ENCODE results near the gene NAV3. TPM values are rescaled to one million over a fixed set of nuclear protein-coding genes. Genes with fewer than 3 reads are reported as not detected.

The NAV3 gene
- total RNA-seq, 6 experiments from 2014 or later: 0.22 to 3.2 (median 1.2) TPM

DNA sequence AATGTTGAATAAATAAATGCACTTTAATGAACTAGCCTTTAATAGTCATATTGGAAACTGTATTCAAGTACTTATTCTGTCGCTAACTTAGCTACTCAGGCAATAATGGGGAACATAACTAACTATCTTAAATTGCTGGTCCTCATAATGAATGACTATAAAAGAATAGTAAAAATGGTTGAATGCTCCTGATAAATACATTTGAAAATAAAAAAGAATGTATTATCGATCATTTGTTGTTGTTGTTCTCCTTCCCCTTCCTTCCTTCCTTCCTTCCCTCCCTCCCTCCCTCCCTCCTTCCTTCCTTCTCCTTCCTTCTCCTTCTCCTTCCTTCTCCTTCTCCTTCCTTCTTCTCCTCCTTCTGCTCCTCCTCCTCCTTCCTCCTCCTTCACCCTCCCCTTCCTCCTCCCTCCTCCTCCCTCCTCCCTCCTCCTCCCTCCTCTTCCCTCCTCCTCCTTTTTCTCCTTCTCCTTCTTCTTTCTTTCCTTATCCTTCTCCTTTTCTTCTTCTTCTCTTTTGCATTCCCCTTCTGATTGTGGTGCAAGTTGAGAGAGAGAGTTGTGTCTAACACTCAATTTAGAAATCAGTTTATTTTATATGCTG, 133.0 kb downstream of the NAV3 start:
- Histone ChIP-seq H3K4me3 (no peak overlapping the region), H3K4me1 (no peaks in the 10 kb centered on the region), H3K27me3 (no peaks in the 10 kb centered on the region), H3K9me3 (no peaks in the 10 kb centered on the region), H3K27ac (no peak overlapping the region), H3K36me3 (no peaks in the 10 kb centered on the region)
- WGBS (ENCODE audit: insufficient coverage, low coverage, low lambda C conversion rate, missing lambda C conversion rate): 48% methylated on average over 2 of the region's 2 CpGs
- ATAC-seq (no peak), DNase-seq (no peak)
- TF ChIP-seq POLR2A (IDR thresholded peaks at IDR 0.05): no peak
- TF ChIP-seq, protein P1, sequence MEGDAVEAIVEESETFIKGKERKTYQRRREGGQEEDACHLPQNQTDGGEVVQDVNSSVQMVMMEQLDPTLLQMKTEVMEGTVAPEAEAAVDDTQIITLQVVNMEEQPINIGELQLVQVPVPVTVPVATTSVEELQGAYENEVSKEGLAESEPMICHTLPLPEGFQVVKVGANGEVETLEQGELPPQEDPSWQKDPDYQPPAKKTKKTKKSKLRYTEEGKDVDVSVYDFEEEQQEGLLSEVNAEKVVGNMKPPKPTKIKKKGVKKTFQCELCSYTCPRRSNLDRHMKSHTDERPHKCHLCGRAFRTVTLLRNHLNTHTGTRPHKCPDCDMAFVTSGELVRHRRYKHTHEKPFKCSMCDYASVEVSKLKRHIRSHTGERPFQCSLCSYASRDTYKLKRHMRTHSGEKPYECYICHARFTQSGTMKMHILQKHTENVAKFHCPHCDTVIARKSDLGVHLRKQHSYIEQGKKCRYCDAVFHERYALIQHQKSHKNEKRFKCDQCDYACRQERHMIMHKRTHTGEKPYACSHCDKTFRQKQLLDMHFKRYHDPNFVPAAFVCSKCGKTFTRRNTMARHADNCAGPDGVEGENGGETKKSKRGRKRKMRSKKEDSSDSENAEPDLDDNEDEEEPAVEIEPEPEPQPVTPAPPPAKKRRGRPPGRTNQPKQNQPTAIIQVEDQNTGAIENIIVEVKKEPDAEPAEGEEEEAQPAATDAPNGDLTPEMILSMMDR (IDR thresholded peaks at IDR 0.05): no peak
- intact Hi-C loops (cut with DNase I): no loop called here

- no peaks in the 10 kb centered on the region for H3K27me3 ChIP-seq
- intact Hi-C loops (cut with DNase I): no loop called here
- H3K4me1 ChIP-seq: no peaks in the 10 kb centered on the region
- no peaks in the 10 kb centered on the region for H3K9me3 ChIP-seq
- H3K4me3 ChIP-seq: no peak overlapping the region
- ATAC-seq (no peak), DNase-seq (no peak)
- no peaks in the 10 kb centered on the region for H3K36me3 ChIP-seq
- WGBS (ENCODE audit: insufficient coverage, low coverage, low lambda C conversion rate, missing lambda C conversion rate): 35% methylated on average over 3 of the region's 3 CpGs
- TF ChIP-seq, protein P1 (IDR thresholded peaks at IDR 0.05): no peak
- no peak for TF ChIP-seq POLR2A (IDR thresholded peaks at IDR 0.05)
- no peak overlapping the region for H3K27ac ChIP-seq
Measured at GRCh38 chr12:77965790-77966189, 135.1 kb downstream of the NAV3 start.

- no peak for DNase-seq
- no peaks in the 10 kb centered on the region for H3K9me3 ChIP-seq
- no peaks in the 10 kb centered on the region for H3K36me3 ChIP-seq
- H3K27ac ChIP-seq: no peak overlapping the region
- TF ChIP-seq, protein P1 (IDR thresholded peaks at IDR 0.05): no peak
- no peak for TF ChIP-seq POLR2A (IDR thresholded peaks at IDR 0.05)
- no peaks in the 10 kb centered on the region for H3K4me1 ChIP-seq
- no peak overlapping the region for H3K4me3 ChIP-seq
- intact Hi-C loops (cut with DNase I): no loop called here
- WGBS (ENCODE audit: insufficient coverage, low coverage, low lambda C conversion rate, missing lambda C conversion rate): 29% methylated on average over 2 of the region's 2 CpGs
- ATAC-seq: no peak
- no peaks in the 10 kb centered on the region for H3K27me3 ChIP-seq
Measured at GRCh38 chr12:77968021-77968420, 137.3 kb downstream of the NAV3 start.

GRCh38 chr12:77968571-77968970, 137.9 kb downstream of the NAV3 start:
- no peak for ATAC-seq
- H3K4me3 ChIP-seq: no peak overlapping the region
- no peak for DNase-seq
- H3K27ac ChIP-seq: no peak overlapping the region
- no peaks in the 10 kb centered on the region for H3K4me1 ChIP-seq
- H3K27me3 ChIP-seq: no peaks in the 10 kb centered on the region
- TF ChIP-seq, protein P1 (IDR thresholded peaks at IDR 0.05): no peak
- TF ChIP-seq POLR2A (IDR thresholded peaks at IDR 0.05): no peak
- 56% methylated on average over 6 of the region's 6 CpGs for WGBS (ENCODE audit: insufficient coverage, low coverage, low lambda C conversion rate, missing lambda C conversion rate)
- H3K9me3 ChIP-seq: no peaks in the 10 kb centered on the region
- no peaks in the 10 kb centered on the region for H3K36me3 ChIP-seq
- intact Hi-C loops (cut with DNase I): no loop called here

- Histone ChIP-seq H3K27ac (no peak overlapping the region), H3K4me1 (no peaks in the 10 kb centered on the region), H3K36me3 (no peaks in the 10 kb centered on the region), H3K4me3 (no peak overlapping the region), H3K27me3 (no peaks in the 10 kb centered on the region), H3K9me3 (no peaks in the 10 kb centered on the region)
- DNase-seq (no peak), ATAC-seq (no peak)
- intact Hi-C loops (cut with DNase I): no loop called here
- TF ChIP-seq POLR2A (IDR thresholded peaks at IDR 0.05): no peak
- TF ChIP-seq, protein P1 (IDR thresholded peaks at IDR 0.05): no peak
- WGBS (ENCODE audit: insufficient coverage, low coverage, low lambda C conversion rate, missing lambda C conversion rate): 56% methylated on average over 1 of the region's 1 CpG
Measured at GRCh38 chr12:77973579-77973978, 142.9 kb downstream of the NAV3 start.

Measured in right lobe of liver (tissue), 6 donors.